ENCODE data around the gene RAPSN.

DNA sequence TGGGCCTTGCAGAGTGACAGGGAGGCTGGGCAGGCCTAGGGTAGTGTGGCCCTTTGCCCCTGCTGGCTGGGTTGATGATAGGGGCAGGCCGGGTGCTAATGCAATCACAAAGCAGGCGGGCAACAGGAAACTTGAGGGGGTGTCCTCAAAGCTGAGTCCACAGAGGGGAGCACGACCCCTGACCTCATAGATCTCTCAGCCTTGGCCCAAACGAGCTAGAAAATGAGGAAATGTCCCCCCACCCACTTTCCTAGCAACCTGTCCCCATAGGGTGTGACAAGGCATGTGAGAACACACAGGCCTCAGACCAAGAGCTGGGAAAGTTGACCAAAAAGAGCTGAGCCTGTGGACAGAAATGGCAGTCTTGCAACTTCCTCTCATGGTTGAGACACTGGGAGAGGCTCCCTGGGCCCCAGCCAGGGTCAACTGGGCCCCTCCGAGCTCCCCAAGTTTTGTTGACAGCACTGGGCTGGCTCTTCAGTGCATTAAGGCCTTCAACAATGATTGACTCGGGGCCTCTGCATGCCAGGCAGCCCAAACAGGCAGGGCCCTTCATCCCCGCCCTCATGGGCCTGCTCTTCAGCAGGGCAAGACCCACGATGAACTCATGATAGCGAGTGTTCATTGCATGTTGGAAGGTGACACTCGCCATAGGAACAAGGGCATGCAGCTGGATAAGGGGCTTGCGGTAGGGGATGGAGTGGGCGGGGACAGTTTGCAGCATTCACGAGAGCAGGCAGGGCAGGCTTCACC is 60.8 kb downstream of the RAPSN start:
- TF ChIP-seq, protein P1, sequence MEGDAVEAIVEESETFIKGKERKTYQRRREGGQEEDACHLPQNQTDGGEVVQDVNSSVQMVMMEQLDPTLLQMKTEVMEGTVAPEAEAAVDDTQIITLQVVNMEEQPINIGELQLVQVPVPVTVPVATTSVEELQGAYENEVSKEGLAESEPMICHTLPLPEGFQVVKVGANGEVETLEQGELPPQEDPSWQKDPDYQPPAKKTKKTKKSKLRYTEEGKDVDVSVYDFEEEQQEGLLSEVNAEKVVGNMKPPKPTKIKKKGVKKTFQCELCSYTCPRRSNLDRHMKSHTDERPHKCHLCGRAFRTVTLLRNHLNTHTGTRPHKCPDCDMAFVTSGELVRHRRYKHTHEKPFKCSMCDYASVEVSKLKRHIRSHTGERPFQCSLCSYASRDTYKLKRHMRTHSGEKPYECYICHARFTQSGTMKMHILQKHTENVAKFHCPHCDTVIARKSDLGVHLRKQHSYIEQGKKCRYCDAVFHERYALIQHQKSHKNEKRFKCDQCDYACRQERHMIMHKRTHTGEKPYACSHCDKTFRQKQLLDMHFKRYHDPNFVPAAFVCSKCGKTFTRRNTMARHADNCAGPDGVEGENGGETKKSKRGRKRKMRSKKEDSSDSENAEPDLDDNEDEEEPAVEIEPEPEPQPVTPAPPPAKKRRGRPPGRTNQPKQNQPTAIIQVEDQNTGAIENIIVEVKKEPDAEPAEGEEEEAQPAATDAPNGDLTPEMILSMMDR (IDR thresholded peaks at IDR 0.05; ENCODE audit: low read depth, low read length, poor library complexity, severe bottlenecking) = no peak
- no peak for TF ChIP-seq EZH2phosphoT487 (IDR thresholded peaks at IDR 0.05; ENCODE audit: borderline replicate concordance, low read length)
